Chondrocyte (in vitro differentiated cells): Measurements from ENCODE around the gene KLC4. TPM values are rescaled to one million over a fixed set of nuclear protein-coding genes. Genes with fewer than 3 reads are reported as not detected.
A peak's percentile ranks its signal among the peaks of the same experiment; 100 is the strongest.

Experiments used
- DNase-seq: peaks from one replicate; pipeline ENCODE4 v3.0.0; 2021; ENCODE audit warnings: mixed read lengths, low spot score
- H3K27ac Mint-ChIP-seq: one replicate; pipeline ENCODE4 v1.8.0; 2021; ENCODE audit warnings: mild to moderate bottlenecking, moderate library complexity, mixed read lengths; ENCODE audit not compliant: unreplicated experiment
- H3K27me3 Mint-ChIP-seq: 2 replicates; pipeline ENCODE4 v1.8.0; 2021; ENCODE audit warnings: low read depth, mixed read lengths
- H3K36me3 Mint-ChIP-seq: 2 replicates; pipeline ENCODE4 v1.8.0; 2021; ENCODE audit warnings: low read depth, mixed read lengths
- H3K4me1 Mint-ChIP-seq: 2 replicates; pipeline ENCODE4 v1.8.0; 2021; ENCODE audit warnings: low read depth, mild to moderate bottlenecking, mixed read lengths
- H3K4me3 Mint-ChIP-seq: one replicate; pipeline ENCODE4 v1.8.0; 2021; ENCODE audit warnings: mild to moderate bottlenecking, moderate library complexity, mixed read lengths; ENCODE audit not compliant: unreplicated experiment
- H3K9me3 Mint-ChIP-seq: 2 replicates; pipeline ENCODE4 v1.8.0; 2021; ENCODE audit warnings: low read depth, mixed read lengths
- CTCF ChIP-seq: fragments of 200-600 bp; sonication (generic); IDR thresholded peaks from 2 replicates; pipeline ENCODE4 v1.5.0; 2021; ENCODE audit warnings: antibody characterized with exemption, mild to moderate bottlenecking, moderate library complexity
- total RNA-seq: library from RNA; stranded (reverse); gene quantifications from 3 replicates; pipeline ENCODE4 v1.2.1, GENCODE V29; 2021

Gene KLC4
- total RNA-seq, 1 donor from 2014 or later = 30.0 TPM

- H3K9me3 Mint-ChIP-seq = no peaks in the 10 kb centered on the region
- H3K4me1 Mint-ChIP-seq = peaks cover 52% of the 10 kb centered on the region
- H3K36me3 Mint-ChIP-seq = no peaks in the 10 kb centered on the region
- TF ChIP-seq CTCF = no peak
- no peak for DNase-seq
- peak overlapping the region; percentile 94 for H3K27ac Mint-ChIP-seq
- no peaks in the 10 kb centered on the region for H3K27me3 Mint-ChIP-seq
- no peak overlapping the region for H3K4me3 Mint-ChIP-seq
These were observed 38.1 kb downstream of the KLC4 start for GRCh38 chr6:43097502-43097901.

- H3K27ac Mint-ChIP-seq = no peak overlapping the region
- no peak for DNase-seq
- H3K4me3 Mint-ChIP-seq = no peak overlapping the region
- no peaks in the 10 kb centered on the region for H3K27me3 Mint-ChIP-seq
- H3K9me3 Mint-ChIP-seq = no peaks in the 10 kb centered on the region
- peaks cover 28% of the 10 kb centered on the region for H3K4me1 Mint-ChIP-seq
- H3K36me3 Mint-ChIP-seq = peaks cover 1% of the 10 kb centered on the region
- no peak for TF ChIP-seq CTCF
These were observed 42.1 kb downstream of the KLC4 start for GRCh38 chr6:43101497-43101896.

- Mint-ChIP-seq H3K27me3 (no peaks in the 10 kb centered on the region), H3K4me1 (peaks cover 9% of the 10 kb centered on the region), H3K27ac (peak overlapping the region; percentile 54), H3K36me3 (peaks cover 1% of the 10 kb centered on the region), H3K4me3 (no peak overlapping the region), H3K9me3 (no peaks in the 10 kb centered on the region)
- no peak for TF ChIP-seq CTCF
- peak; percentile 7 for DNase-seq
These were observed 43.9 kb downstream of the KLC4 start for GRCh38 chr6:43103253-43103876.

- Mint-ChIP-seq H3K9me3 (no peaks in the 10 kb centered on the region), H3K36me3 (peaks cover 1% of the 10 kb centered on the region), H3K4me3 (no peak overlapping the region), H3K27me3 (no peaks in the 10 kb centered on the region), H3K27ac (peak overlapping the region; percentile 51), H3K4me1 (peaks cover 3% of the 10 kb centered on the region)
- TF ChIP-seq CTCF = no peak
- peak; percentile 11 for DNase-seq
These were observed 46.2 kb downstream of the KLC4 start for GRCh38 chr6:43105538-43106222.

- peak; percentile 7 for DNase-seq
- peaks cover 3% of the 10 kb centered on the region for H3K4me1 Mint-ChIP-seq
- peaks cover 1% of the 10 kb centered on the region for H3K36me3 Mint-ChIP-seq
- no peak for TF ChIP-seq CTCF
- H3K27ac Mint-ChIP-seq = no peak overlapping the region
- no peak overlapping the region for H3K4me3 Mint-ChIP-seq
- no peaks in the 10 kb centered on the region for H3K27me3 Mint-ChIP-seq
- no peaks in the 10 kb centered on the region for H3K9me3 Mint-ChIP-seq
These were observed 48.1 kb downstream of the KLC4 start for GRCh38 chr6:43107344-43108062.
